HG02943 (cell line): Measurements from ENCODE around the gene ANAPC2.
A peak's percentile ranks its signal among the peaks of the same experiment; 100 is the strongest.

ENCODE experiments used
- ATAC-seq: cut with Tn5 transposase; IDR thresholded peaks from one replicate; pipeline ENCODE4 v1.9.1; 2021; ENCODE audit warnings: mild to moderate bottlenecking, low read depth, moderate library complexity; ENCODE audit not compliant: unreplicated experiment

Gene ANAPC2, protein sequence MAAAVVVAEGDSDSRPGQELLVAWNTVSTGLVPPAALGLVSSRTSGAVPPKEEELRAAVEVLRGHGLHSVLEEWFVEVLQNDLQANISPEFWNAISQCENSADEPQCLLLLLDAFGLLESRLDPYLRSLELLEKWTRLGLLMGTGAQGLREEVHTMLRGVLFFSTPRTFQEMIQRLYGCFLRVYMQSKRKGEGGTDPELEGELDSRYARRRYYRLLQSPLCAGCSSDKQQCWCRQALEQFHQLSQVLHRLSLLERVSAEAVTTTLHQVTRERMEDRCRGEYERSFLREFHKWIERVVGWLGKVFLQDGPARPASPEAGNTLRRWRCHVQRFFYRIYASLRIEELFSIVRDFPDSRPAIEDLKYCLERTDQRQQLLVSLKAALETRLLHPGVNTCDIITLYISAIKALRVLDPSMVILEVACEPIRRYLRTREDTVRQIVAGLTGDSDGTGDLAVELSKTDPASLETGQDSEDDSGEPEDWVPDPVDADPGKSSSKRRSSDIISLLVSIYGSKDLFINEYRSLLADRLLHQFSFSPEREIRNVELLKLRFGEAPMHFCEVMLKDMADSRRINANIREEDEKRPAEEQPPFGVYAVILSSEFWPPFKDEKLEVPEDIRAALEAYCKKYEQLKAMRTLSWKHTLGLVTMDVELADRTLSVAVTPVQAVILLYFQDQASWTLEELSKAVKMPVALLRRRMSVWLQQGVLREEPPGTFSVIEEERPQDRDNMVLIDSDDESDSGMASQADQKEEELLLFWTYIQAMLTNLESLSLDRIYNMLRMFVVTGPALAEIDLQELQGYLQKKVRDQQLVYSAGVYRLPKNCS

DNA sequence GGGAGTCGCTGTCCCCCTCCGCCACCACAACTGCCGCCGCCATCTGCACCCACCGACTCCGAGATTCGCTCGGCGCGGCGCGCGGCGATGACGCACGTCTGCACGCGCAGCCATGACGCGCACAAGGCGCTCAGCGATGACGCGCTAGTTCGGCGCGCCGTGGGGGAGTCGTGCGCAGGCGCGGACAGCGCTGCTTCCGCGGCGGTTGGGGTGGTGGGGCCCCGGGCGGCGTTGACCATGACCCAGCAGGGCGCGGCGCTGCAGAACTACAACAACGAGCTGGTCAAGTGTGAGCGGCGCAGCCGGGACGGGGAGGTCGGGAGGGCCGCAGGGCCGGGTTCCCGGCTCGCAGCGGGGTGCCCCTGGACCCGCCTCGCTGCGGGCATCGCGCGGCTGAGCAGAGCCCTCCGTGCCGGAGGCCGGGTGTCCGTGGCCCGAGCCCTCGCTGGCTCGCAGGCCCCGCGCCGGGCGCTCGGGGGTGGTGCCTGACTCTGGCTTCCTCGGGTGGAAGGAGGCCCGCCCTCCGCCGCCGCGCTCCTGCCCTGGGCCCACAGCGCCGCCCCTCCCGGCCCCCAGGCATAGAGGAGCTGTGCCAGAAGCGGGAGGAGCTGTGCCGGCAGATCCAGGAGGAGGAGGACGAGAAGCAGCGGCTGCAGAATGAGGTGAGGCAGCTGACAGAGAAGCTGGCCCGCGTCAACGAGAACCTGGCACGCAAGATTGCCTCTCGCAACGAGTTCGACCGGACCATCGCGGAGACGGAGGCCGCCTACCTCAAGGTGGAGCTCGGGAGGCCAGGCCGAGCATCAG, at the start of gene ANAPC2, which contains the start of gene SSNA1:
TSS of gene ANAPC2 (minus strand) at position 71 of the 807 bp plus-strand sequence. CDS start at position 43, 28 bp downstream.
TSS of gene SSNA1 (plus strand) at position 187 of the 807 bp plus-strand sequence. CDS start at position 238, 51 bp downstream.
- peak; percentile 63 for ATAC-seq

DNA sequence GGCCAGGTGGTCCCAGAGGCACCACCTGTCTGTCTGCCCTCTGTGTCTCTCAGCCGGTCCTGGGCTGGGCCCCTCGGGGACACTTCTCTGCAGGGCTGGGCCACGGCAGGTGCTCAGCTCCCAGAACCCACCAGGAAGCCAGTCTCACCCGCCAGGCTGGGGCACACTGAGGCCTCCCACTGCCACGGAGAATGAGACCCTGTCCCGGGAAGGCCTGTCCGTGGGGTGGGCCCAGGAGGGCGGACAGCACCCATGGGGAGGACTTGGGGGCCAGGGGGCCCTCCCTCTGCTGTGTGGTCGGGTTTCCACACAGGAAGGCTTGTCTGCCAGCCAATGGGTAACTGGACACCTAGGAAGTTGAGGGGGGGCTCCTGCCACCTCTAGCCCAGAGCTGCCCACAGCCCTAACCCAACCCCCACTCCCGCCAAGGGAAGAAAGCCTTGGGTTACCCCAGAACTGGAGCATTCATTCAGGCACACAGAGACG, 48.6 kb upstream of the ANAPC2 start:
- ATAC-seq: no peak

DNA sequence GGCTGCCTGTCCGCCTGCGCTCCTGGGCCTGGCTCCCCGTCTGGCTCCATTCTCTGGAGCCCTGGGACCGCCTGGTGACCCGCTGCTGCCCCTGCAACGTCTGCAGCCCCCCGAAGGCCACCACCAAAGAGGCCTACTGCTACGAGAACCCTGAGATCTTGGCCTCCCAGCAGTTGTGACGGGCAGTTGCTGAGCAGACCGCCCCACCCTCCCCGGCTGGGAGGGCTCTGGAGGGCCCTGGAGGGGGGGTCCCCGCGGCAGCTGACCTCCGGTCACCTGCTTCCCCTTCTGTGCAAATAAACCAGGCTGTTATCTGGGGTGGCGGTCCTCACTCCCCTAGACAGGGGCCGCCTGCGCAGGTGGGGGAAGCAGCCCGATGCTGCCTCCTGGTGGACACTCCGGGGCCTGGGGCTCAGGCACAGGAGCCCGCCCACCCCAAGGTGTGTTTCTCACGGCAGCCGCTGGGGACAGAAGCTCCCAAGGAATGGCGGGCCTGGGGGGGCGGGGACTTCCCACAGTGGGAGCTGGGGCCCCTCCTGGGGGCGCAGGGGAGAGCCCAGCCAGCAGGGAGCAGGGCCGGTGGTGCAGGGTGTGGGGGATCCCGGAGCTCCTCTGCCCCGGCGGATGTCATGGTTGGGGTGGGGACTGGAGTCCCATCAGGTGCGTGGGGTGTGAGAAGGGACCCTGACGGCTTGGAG, 48.0 kb upstream of the ANAPC2 start:
- no peak for ATAC-seq

DNA sequence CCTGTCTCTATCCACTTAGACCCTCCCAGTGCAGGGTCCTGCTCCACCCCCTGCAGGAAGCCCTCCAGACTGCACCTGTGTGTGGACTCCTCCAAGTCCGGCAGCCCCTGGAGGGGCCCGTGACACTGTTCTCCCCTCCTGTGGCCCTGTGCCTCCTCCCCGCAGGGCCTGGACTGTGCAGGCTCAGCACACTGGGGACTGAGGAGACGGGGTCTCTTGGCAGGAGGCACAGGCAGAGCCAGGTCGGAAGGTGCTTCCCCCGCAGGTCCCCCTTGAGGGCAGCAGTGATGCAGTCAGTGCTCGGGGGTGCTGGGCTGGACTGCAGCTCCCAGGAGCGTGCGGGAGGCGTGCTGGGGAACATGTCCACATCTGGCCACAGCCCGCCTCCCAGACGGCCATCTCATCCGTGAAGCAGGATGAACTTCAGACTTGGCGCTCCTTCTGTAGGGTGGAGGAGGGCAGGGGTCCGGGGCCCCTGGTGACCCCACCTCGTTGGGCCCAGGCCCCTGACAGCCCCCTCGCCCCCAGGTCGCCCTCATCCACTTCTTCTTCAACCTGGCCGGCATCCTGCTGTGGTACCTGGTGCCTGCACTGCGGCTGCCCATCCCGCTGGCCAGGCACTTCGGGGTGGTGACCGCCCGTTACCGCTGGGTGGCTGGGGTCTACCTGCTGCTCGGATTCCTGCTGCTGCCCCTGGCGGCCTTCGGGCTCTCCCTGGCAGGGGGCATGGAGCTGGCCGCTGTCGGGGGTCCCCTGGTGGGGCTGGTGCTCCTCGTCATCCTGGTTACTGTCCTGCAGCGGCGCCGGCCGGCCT, 47.3 kb upstream of the ANAPC2 start:
- ATAC-seq: no peak

DNA sequence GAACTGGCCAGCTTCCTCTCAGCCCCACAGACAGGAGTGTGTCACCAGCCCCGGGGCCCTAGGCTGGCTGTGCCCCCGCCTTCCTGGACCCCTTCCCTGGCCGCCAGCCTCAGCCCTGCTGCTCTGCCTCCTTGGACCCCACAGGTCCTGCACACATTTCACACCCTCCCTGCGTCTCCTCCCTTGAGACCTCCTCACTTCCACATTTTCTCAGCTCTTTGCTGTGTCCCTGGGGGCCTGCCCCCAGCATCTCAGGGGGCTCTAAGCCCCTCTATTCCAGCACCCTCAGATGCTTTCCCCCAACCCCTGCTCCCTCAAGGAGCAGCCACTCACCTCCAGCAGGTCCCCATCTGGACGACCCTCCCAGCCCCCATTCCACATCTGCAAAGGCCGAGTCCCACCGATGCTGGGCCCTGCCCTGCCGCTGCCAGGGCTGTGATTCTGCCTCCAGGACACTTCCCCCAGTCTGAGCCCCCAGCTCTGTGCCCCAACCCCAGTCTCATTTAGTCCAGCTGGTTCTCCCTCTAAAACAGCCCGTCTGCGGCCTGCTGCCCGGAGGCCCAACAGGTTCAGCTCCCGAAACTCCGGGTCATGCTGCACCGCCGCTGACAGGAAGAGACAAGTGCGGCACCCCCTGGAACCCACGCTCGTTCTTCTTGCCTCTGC, 46.5 kb upstream of the ANAPC2 start:
- no peak for ATAC-seq

DNA sequence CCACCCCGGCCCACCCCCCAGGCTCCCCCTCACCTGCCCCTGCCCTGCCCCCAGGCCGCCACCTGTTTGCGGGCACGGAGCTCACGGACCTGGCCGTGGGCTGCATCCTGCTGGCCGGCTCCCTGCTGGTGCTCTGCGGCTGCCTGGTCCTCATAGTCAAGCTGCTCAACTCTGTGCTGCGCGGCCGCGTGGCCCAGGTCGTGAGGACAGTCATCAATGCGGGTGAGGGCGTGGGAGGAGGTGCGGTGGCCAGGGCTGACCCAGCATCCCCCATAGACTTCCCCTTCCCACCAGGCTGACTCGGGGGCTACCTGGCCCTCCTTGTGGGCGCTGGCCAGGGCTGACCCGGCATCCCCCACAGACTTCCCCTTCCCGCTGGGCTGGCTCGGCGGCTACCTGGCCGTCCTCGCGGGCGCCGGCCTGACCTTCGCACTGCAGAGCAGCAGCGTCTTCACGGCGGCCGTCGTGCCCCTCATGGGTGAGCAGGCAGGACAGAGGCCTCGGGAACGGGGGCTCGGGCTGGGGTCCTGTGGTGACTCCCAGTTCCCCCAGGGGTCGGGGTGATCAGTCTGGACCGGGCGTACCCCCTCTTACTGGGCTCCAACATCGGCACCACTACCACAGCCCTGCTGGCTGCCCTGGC, 45.8 kb upstream of the ANAPC2 start:
- ATAC-seq: no peak

DNA sequence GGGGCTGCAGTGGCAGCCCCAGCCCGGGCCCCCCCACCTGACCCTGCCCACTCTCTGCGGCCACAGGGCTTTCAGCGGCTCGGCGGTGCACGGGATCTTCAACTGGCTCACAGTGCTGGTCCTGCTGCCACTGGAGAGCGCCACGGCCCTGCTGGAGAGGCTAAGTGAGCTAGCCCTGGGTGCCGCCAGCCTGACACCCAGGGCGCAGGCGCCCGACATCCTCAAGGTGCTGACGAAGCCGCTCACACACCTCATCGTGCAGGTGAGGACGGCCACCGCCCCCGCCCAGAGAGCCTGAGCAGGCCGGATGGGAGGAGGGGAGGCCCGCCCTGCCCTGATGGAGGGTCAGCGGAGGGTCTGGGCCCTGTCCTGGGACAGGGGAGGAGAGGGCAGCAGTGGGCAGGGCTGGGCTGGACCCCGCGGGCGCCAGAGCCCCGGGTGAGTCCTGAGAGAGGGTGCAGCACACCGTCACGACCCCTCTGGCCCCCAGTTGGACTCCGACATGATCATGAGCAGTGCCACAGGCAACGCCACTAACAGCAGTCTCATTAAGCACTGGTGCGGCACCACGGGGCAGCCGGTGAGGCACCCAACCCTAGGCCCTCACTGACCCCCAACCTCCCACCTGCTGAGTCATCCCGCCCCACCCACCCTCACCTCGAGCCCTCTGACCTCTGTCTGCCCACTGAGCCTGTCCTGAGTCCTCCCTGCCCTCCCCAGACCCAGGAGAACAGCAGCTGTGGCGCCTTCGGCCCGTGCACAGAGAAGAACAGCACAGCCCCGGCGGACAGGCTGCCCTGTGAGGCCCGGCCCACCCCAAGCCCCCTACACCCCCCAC, 45.0 kb upstream of the ANAPC2 start:
- no peak for ATAC-seq

DNA sequence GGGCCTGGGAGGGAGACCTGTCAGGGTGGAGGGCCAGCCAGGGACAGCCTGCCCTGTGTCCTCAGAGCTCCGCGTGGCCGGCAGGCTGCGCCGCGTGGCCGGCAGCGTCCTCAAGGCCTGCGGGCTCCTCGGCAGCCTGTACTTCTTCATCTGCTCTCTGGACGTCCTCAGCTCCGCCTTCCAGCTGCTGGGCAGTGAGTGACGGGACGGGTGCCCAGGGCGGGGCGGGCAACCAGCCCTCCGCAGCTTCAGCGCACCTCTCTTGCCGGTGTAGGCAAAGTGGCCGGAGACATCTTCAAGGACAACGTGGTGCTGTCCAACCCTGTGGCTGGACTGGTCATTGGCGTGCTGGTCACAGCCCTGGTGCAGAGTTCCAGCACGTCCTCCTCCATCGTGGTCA, 44.1 kb upstream of the ANAPC2 start:
- no peak for ATAC-seq

DNA sequence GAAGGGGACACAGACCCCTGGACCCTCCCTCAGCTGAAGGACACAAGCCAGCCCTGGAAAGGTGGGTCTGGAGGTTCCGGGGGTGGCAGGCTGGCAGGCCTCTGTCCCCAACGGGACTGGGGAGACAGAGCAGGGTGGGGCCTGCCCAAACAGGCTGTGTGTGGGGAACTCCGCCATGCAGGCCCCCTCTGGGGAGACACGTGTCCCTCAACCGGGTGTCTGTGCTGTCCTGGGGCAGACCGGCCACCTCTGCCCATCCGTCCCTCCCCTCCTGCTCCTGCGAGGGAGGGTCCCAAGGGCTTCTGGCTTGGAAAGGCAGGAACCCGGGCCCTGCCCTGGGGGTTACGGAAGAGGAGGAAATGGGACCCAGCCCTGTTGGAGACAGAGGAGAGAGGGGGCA, 43.7 kb upstream of the ANAPC2 start:
- ATAC-seq: no peak

DNA sequence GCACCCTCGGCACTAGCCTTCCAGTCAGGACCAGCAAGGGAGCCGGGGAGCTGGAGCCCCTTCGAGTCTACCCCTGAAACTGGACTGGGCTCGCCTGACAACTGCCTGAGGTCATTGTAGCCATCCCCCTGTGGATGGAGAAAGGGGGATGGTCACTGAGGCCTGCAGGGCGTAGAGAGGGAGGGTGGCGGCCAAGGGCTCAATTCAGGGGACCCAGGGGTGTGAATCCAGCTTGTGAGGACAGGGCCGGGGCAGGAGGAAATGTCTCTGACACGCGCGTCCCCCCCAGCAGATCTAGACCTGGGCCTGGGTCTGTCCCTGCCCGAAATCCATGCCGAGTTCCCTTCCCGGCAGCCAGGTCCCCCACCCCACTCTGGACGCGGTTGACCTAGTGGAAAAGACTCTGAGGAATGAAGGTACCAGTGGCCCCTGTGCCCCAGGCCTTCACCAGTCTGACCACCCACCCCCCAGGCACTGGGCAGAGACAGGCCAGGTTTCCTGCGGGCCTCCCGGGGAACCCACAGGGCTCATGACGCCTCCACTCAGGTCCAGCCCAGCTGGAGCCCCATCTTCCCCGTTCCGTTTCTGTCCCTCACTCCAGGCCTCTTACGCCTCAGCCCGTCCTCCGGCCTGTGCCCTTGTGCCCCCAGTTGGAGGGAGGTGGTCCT, 43.1 kb upstream of the ANAPC2 start:
- no peak for ATAC-seq

DNA sequence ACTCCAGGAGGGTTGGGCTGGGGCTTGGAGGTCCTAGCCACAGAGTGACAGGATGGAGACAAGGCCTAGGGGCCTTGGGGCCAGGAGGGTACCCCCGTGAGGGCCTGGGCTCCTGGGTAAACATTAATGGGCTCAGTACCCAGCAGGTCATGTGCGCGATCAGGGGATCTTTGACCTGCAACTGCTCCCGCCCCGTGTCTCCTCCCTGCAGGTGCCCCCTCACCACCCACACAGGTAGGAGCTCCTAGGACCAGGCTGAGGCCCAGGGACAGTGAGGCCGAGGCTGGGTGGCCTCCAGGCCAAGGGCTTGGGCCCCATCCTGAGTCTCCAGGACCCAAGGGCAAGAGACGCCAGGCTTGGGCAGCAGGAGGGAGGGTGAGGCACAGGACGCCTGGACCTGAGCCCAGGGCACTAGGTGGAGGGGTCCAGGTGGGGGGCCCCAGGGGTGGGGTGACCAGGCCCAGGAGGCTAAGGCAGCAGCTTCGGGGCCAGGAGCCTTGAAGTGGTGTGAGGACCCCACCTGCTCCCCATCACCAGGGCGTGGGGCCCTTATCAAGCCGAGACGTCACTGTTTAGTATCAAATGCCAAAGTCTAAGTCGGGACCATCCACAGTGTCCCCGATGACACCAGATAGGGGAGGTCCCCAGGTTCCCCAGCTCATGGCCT, 42.5 kb upstream of the ANAPC2 start, which contains the start of gene SLC34A3:
TSS of gene SLC34A3 (plus strand) at position 197 of the 667 bp plus-strand sequence. CDS start 802 bp downstream, outside the sequence.
- no peak for ATAC-seq

DNA sequence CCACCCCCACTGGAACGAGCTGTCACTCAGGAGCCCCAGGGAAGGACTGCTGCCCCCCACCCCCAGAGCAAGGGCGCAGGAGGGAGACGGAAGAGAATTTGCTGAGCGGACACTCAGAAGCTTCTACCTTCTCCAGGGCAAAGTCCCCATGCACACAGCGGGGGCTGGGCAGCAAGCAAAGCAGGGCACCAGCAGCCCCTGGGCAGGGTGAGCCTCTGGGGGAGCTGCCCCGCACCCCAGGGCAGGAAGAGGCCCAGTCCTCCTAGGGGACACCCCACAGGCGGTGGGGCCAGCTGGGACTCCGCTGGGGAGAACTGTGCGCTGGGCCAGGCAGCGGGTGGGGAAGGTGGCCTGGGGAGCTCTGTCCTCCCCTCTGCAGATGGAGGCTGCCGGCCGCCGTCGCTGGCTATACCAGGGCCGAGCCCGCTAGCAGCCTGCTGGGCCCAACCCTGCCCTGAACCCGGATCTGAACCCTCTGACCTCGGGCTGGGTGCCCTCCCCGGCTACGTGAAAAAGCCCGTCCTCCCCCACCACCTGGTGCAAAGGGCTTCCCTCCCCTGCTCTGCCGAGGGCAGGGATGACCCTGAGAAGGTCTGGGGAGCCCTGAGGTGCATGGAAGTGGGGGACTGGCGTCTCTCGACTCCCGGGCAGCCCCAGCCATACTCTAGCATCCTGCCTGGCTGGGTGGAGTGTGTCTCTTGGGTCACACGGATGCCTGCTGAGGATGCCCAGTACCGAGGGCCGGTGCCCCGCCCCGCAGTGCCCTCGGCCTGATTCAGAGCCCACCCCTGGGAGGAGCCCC, 41.7 kb upstream of the ANAPC2 start:
- ATAC-seq: no peak

DNA sequence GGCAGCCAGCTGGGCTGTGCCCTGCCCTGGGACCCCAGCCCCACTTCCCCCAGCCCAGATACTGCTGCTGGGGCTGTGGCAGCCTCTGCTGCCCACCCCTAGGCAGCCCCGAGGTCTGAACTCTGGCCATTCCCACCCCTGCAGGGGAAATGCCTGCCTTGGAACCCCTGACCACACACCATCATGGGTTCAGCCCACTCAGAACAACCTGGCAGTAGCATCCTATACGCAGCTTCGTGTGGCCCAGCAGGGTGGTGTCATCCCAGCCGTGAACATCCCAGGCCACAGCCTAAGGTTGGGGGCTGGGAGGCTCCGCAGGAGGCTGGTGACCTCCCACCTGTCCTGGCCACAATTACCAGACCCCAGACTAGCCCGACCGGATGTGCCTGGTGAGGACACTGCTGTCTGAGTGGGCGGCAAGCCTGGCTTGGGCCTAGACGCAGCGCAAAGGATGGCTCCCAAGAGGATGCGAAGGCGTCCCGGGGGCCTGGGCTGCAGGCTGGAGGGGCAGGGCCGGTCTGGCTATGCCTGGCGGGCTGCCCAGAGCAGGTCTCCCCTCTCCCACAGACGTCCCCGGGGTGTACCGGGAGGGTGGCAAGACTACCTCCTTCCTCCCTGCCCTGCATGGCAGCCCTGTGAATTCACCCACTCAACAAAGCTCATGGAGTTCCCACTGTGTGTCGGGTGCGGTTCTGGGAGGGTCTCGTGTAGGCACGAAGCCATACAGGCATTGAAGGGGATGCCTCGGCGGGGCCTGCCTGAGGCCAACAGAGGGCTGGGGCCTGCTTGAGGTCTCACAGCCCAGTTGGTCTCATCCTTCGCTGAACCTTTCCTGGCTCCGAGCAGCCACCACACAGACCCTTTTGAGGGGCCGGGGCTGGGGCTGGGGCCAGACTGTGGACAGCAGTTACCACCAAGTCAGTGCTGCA, 40.9 kb upstream of the ANAPC2 start:
- ATAC-seq: no peak

DNA sequence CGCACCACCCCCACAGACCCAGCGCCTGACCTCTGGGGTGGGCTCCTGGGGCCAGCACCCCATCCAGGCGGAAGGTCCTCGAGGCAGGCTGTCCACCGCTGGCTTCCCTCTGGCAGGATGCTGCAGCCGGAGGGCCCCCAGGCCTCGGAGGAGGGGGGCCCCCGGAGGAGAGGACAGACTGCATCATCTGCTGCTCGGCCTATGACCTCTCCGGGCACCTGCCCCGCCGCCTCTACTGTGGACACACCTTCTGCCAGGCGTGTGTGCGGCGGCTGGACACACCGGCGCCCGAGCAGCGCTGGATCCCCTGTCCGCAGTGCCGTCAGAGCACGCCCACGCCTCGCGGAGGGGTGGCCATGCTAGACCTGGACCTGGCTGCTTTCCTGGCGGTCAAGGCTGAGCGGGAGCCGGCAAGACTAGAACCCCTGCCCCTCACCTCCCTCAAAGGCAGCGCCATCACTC, 40.2 kb upstream of the ANAPC2 start:
- no peak for ATAC-seq
